Fibroblast of skin of left quadriceps (primary cell): ENCODE data around the gene SLC4A2.

Source experiments
- DNase-seq, 2 experiments: peaks; one replicate each; pipeline ENCODE4 v3.0.0-alpha.2; 2013; ENCODE audit warnings: low read depth in 2 of 2

SLC4A2 gene

DNA sequence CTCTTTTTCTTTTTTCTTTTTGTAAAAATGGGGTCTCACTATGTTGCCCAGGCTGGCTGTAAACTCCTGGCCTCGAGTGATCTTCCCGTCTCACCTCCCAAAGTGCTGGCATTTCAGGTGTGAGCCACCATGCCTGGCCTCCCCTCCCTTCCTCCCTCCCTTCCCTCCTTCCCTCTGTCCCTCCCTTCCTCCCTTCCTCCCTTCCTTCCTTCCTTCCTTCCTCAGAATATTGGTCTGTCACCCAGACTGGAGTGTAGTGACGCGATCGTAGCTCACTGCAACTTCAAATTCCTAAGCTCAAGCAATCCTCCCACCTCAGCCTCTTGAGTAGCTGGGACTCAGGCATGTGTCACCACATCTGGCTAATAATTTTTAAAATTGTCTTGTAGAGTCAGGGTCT, 35.3 kb downstream of the SLC4A2 start:
- DNase-seq: no peak

DNA sequence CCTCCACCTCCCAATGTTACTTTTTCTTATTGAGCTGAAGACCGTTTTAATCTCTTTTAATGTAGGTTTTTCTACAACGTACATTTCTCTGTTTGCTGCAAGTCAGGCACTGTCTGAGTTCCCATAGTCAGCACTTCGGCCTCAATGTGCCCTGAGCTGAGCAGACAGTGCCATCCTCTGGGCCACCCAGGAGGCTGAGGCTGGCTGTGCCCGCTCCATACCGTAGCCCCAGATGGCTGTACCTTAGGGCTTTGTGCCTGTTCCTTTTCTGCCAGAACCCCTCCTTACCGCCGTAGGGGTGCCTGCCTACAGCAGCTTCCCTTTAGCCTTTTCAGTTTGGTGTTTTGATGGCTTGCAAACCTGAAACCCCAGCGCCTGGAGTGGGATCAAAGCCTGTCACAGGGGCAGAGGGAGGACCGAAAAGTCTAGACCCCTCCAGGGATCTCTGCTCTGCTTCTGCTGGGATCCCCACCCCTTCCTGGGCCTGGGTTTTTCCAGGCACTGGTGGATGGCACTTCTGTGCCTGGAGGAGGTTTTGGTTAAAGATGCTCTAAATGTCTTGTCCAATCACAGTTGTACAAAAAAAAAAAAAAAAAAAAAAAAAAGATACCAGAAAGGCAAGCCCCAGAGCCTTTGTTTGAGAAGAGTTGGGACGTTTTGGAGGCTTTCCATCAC, 35.9 kb downstream of the SLC4A2 start:
- no peak for DNase-seq

- no peak for DNase-seq
Measured at GRCh38 chr7:151095828-151096475, 36.6 kb downstream of the SLC4A2 start.

GRCh38 chr7:151099486-151100211, 40.3 kb downstream of the SLC4A2 start:
- no peak for DNase-seq

GRCh38 chr7:151100921-151101320, 41.5 kb downstream of the SLC4A2 start:
- no peak for DNase-seq

GRCh38 chr7:151101621-151102396, 42.4 kb downstream of the SLC4A2 start:
- no peak for DNase-seq

DNA sequence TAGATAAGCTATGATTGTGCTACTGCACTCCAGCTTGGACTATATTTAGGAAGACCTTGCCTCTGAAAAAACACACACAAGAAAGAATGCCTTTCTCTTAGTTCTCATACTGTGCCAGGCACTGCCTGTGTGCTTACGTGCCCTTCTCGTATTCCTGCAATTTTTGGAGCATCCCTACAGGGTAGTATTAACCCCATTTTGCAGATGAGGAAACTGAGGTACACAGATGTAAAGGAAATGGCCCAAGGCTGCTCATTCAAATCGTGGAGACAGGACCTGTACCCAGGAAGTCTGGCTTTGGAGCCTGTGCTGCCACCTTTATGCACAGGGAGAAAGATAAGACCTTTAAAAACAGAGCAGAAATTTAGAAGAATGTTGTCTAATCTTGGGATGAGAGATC, 43.6 kb downstream of the SLC4A2 start:
- no peak for DNase-seq

- DNase-seq: no peak
Measured at GRCh38 chr7:151103973-151104372, 44.6 kb downstream of the SLC4A2 start.

GRCh38 chr7:151104411-151105235, 45.2 kb downstream of the SLC4A2 start:
- DNase-seq: peak; percentile 82

GRCh38 chr7:151107882-151108281, 48.5 kb downstream of the SLC4A2 start:
- no peak for DNase-seq

GRCh38 chr7:151109094-151110048, 50.0 kb downstream of the SLC4A2 start:
- DNase-seq: no peak

DNA sequence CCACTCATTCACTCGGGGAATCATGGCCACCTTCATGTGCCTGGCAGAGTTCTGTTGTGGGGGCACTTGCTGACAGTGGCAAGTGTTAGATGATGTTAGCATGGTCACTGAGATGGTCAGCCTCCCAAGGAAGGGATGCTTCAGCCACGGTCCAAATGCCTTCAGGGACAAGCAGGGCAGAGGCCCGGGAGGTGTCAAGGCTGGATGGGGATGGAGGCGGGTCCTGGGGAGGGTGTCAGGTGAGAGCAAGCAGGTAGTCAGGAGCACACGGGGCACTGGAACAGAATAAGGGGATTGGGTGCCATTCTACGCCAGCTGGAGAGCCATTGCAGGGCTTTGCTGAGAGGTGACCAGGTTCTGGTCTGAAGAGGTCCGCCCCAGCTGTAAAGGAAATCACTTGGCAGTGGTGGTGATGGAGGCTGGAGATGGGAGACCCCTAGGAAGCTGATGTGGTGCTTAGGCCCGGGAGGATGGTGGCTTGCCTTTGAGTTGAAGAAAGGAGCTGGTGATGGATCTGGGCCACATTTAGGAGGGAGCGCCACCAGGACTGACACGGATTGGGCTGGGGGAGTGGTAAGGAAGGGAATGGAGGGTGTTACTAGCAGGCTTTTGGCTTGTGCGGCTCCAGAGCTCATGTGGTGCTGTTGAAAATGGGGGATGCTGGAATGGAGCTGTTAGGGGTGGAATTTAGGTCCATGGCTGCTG, 51.0 kb downstream of the SLC4A2 start:
- DNase-seq: no peak

- peak in 1 of 2 experiments; percentile 35 for DNase-seq
Measured at GRCh38 chr7:151110941-151111645, 51.7 kb downstream of the SLC4A2 start.

DNA sequence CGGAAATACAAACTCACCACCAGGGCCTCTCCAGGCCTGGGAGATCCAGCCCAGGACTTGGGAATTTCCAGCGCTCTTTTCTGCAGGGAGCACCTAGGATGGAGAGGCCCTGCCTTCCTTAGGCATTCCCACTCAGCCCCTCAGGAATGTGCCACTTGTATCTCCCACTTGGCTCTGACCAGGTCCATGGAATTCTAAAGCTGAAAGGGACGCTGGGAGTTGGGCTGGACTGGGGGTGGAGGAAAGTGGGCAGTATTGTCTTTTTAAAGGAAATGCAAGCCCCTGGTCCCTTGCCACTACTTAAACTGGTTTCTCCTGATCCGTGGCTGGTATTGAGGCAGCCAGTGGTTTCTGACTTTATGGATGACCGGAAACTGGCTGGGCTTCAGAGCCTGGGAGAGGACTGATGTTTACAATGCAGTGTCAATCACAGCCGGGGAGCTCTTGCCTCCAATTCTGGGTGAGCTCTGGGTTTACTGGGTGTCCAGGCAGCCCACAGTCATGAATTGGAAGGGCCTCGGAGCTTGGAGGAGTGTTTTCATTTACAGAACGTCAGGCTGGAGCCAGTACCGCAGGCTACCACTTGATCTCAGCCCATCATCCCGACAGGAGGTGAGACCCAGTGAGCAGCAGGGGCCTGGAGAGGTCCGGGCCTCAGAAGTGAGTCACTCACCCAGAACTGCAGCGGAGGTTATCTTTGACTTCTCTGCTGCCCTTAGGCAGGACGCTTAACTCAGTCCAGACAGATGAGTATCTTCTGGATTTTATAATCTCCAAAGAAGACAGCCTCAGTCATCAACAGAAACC, 54.2 kb downstream of the SLC4A2 start:
- DNase-seq: peak; percentile 63 to 71

- DNase-seq: no peak
Measured at GRCh38 chr7:151114151-151115090, 55.0 kb downstream of the SLC4A2 start.

DNA sequence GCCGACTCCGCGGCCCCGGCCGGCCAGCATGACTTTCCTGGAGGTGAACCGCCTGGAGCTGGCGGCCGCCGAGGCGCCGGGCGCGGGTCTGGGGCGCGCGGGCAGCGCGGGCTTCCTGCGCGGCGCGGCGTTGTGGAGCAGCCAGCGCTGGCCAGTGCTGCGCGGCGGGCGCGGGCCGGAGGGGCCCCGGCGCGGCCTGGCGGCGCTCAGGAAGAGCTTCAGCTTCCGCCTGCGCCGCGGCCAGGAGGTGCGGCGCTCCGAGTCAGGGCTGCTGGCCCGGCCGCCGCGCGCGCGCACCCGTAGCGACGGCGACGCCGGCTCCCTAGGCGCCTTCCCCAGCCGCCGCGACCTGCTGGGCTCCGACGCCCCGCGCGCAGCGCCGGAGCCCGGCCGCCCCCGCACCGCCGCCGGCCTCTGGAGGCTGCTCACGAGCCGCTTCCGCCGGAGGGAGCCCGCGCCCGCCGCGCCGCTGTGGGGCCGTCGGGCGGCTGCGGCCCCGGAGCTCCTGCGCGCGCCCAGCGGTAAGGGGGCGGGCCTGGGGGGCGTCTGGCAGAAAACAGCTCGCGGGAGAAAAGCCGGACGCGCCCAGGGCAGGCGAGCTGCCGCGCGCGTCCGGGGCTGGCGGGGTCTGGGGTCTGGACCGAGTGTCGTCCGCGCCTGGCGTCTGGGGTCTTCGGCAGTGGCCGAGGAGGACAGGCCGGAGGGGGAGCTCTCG, 55.9 kb downstream of the SLC4A2 start:
- DNase-seq: no peak
